ENCODE measurements around the gene PDE1C.

DNA sequence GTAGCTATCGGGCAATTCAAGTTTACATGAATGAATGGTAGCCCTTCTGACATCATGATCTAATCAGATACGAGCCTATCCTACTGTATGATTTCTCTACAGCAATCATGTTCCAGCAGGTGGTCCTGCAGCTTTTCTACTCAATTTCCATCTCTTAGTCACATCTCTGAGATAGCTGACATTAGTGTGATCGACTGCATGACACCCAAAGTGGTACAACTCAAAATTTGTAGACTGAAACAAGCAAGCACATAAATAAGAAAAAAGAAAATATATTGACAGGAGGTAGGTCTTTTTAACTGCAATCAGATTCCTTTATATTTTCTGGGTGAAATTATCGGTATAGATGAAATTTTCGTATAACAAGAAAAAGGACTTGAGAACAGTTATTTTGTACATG is 251.2 kb downstream of the PDE1C start:
- TF ChIP-seq POLR2A (IDR thresholded peaks at IDR 0.05) (no peak), EP300 (IDR thresholded peaks at IDR 0.05) (no peak)
- TF ChIP-seq, protein P1, sequence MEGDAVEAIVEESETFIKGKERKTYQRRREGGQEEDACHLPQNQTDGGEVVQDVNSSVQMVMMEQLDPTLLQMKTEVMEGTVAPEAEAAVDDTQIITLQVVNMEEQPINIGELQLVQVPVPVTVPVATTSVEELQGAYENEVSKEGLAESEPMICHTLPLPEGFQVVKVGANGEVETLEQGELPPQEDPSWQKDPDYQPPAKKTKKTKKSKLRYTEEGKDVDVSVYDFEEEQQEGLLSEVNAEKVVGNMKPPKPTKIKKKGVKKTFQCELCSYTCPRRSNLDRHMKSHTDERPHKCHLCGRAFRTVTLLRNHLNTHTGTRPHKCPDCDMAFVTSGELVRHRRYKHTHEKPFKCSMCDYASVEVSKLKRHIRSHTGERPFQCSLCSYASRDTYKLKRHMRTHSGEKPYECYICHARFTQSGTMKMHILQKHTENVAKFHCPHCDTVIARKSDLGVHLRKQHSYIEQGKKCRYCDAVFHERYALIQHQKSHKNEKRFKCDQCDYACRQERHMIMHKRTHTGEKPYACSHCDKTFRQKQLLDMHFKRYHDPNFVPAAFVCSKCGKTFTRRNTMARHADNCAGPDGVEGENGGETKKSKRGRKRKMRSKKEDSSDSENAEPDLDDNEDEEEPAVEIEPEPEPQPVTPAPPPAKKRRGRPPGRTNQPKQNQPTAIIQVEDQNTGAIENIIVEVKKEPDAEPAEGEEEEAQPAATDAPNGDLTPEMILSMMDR (IDR thresholded peaks at IDR 0.05), result no peak

Data from ovary (tissue), 3 donors.